Measurements from ENCODE around the gene SYT4. TPM values are rescaled to one million over a fixed set of nuclear protein-coding genes. Genes with fewer than 3 reads are reported as not detected.

The SYT4 gene
- total RNA-seq, 4 donors from 2014 or later: not detected

DNA sequence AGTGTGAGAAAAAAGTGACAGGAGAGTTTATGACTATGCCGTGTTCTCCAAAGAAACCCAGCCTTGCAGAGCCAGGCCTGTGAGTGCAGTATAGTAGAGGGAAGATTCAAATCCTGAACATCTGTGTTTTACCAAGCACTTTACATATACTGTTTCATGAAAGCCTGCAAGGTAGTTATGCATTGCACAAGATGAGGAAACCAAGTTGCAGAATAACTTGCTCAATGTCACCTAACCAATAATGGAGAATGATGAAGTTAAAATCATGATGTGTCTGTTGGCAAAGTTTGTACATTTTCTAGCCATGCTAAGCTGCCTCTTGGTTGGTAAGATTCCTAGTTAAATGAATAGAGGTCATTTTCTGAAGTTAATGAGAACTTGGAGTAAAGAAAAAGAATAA is 29.3 kb downstream of the SYT4 start:
- TF ChIP-seq, protein P1, sequence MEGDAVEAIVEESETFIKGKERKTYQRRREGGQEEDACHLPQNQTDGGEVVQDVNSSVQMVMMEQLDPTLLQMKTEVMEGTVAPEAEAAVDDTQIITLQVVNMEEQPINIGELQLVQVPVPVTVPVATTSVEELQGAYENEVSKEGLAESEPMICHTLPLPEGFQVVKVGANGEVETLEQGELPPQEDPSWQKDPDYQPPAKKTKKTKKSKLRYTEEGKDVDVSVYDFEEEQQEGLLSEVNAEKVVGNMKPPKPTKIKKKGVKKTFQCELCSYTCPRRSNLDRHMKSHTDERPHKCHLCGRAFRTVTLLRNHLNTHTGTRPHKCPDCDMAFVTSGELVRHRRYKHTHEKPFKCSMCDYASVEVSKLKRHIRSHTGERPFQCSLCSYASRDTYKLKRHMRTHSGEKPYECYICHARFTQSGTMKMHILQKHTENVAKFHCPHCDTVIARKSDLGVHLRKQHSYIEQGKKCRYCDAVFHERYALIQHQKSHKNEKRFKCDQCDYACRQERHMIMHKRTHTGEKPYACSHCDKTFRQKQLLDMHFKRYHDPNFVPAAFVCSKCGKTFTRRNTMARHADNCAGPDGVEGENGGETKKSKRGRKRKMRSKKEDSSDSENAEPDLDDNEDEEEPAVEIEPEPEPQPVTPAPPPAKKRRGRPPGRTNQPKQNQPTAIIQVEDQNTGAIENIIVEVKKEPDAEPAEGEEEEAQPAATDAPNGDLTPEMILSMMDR (IDR thresholded peaks at IDR 0.05 in 4 of 5, conservative IDR thresholded peaks at IDR 0.05 in 1 of 5): no peak
- no peak for TF ChIP-seq POLR2A (IDR thresholded peaks at IDR 0.05)
- Histone ChIP-seq H3K27ac (no peak overlapping the region), H3K36me3 (no peaks in the 10 kb centered on the region), H3K4me3 (no peak overlapping the region), H3K9me3 (no peaks in the 10 kb centered on the region), H3K27me3 (no peaks in the 10 kb centered on the region), H3K4me1 (no peaks in the 10 kb centered on the region)
- in situ Hi-C loops (cut with MboI; ENCODE audit: low sequenced_read_pairs in 4 of 4): no loop called here
- intact Hi-C loops (cut with DNase I; ENCODE audit: low total_unique reads): no loop called here
- DNase-seq (no peak), ATAC-seq (no peak)

- DNase-seq (no peak), ATAC-seq (no peak)
- Histone ChIP-seq H3K9me3 (no peaks in the 10 kb centered on the region), H3K4me3 (no peak overlapping the region), H3K4me1 (no peaks in the 10 kb centered on the region), H3K27me3 (no peaks in the 10 kb centered on the region), H3K36me3 (no peaks in the 10 kb centered on the region), H3K27ac (no peak overlapping the region)
- intact Hi-C loops (cut with DNase I; ENCODE audit: low total_unique reads) (no loop called here), in situ Hi-C loops (cut with MboI; ENCODE audit: low sequenced_read_pairs in 4 of 4) (no loop called here)
- TF ChIP-seq POLR2A (IDR thresholded peaks at IDR 0.05): no peak
- TF ChIP-seq, protein P1 (IDR thresholded peaks at IDR 0.05 in 4 of 5, conservative IDR thresholded peaks at IDR 0.05 in 1 of 5): no peak
Measured at GRCh38 chr18:43238429-43238828, 38.9 kb downstream of the SYT4 start.

- H3K9me3 ChIP-seq: no peaks in the 10 kb centered on the region
- intact Hi-C loops (cut with DNase I; ENCODE audit: low total_unique reads): no loop called here
- H3K4me1 ChIP-seq: no peaks in the 10 kb centered on the region
- H3K36me3 ChIP-seq: no peaks in the 10 kb centered on the region
- no peaks in the 10 kb centered on the region for H3K27me3 ChIP-seq
- ATAC-seq: no peak
- TF ChIP-seq POLR2A (IDR thresholded peaks at IDR 0.05): no peak
- TF ChIP-seq, protein P1 (IDR thresholded peaks at IDR 0.05 in 4 of 5, conservative IDR thresholded peaks at IDR 0.05 in 1 of 5): no peak
- no peak overlapping the region for H3K4me3 ChIP-seq
- in situ Hi-C loops (cut with MboI; ENCODE audit: low sequenced_read_pairs in 4 of 4): no loop called here
- DNase-seq: no peak
- H3K27ac ChIP-seq: no peak overlapping the region
Measured at GRCh38 chr18:43236921-43237320, 40.4 kb downstream of the SYT4 start.

- no peaks in the 10 kb centered on the region for H3K36me3 ChIP-seq
- intact Hi-C loops (cut with DNase I; ENCODE audit: low total_unique reads): no loop called here
- no peak for ATAC-seq
- H3K27me3 ChIP-seq: no peaks in the 10 kb centered on the region
- no peaks in the 10 kb centered on the region for H3K4me1 ChIP-seq
- no peak for DNase-seq
- no peak overlapping the region for H3K27ac ChIP-seq
- TF ChIP-seq, protein P1 (IDR thresholded peaks at IDR 0.05 in 4 of 5, conservative IDR thresholded peaks at IDR 0.05 in 1 of 5): no peak
- no peak for TF ChIP-seq POLR2A (IDR thresholded peaks at IDR 0.05)
- no peak overlapping the region for H3K4me3 ChIP-seq
- no peaks in the 10 kb centered on the region for H3K9me3 ChIP-seq
- in situ Hi-C loops (cut with MboI; ENCODE audit: low sequenced_read_pairs in 4 of 4): no loop called here
Measured at GRCh38 chr18:43234889-43235288, 42.4 kb downstream of the SYT4 start.

DNA sequence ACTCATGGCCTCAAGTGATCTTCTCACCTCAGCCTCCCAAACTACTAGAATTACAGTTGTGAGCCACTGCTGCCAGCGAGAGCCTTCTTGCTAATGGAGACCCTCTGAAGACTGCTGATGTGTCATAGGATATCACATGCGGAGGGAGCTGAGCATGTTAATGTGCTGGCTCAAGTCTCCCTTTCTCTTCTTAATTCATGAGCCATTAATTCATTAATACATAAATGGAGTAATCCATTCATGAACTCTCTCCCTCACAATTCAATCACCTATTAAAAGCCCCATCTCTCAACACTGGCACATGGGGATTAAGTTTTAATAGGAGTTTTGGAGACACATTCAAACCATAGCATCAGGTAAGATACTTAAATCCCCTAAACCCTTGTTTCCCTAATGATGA is 54.8 kb downstream of the SYT4 start:
- ATAC-seq (no peak), DNase-seq (no peak)
- H3K9me3 ChIP-seq: no peaks in the 10 kb centered on the region
- TF ChIP-seq POLR2A (IDR thresholded peaks at IDR 0.05): no peak
- TF ChIP-seq, protein P1 (IDR thresholded peaks at IDR 0.05 in 4 of 5, conservative IDR thresholded peaks at IDR 0.05 in 1 of 5): no peak
- no peaks in the 10 kb centered on the region for H3K36me3 ChIP-seq
- no peaks in the 10 kb centered on the region for H3K27me3 ChIP-seq
- no peak overlapping the region for H3K4me3 ChIP-seq
- H3K4me1 ChIP-seq: no peaks in the 10 kb centered on the region
- intact Hi-C loops (cut with DNase I; ENCODE audit: low total_unique reads): no loop called here
- no peak overlapping the region for H3K27ac ChIP-seq
- in situ Hi-C loops (cut with MboI; ENCODE audit: low sequenced_read_pairs in 4 of 4): no loop called here
